CD4-positive, alpha-beta T cell treated with Interleukin-12 subunit alpha and Interleukin-12 subunit beta, for 1 hour (primary cell): ENCODE measurements around the gene SPOCK2.
"Not testable (repeated sequence)": the region's sequence is repeated elsewhere in the genome, so short reads cannot be mapped to it uniquely, and the experiment has no call there.

Source experiments
- DNase-seq: peaks from one replicate; pipeline ENCODE4 v3.0.0-alpha.2; 2020

Gene SPOCK2

GRCh38 chr10:72050873-72051272 is 37.5 kb downstream of the SPOCK2 start:
- no peak for DNase-seq

GRCh38 chr10:72049969-72050781 is 38.2 kb downstream of the SPOCK2 start:
- DNase-seq = no peak

DNA sequence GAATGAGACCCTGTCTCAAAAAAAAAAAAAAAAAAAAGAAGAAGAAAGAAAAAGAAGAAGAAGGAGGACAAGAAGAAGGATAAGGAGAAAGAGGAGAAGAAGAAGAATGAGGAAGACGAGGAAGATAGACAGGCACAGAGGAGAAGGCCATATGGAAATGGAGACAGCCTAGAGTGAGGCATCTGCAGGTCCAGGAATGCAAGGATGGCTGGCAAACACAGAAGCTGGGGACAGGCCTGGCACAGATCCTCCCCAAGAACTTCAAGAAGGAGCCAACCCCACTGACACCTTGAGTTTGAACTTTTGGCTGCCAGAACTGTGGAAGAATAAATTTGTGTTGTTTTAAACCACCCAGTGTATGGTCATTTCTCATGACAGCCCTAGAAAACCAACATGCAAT is 38.9 kb downstream of the SPOCK2 start:
- DNase-seq = no peak

DNA sequence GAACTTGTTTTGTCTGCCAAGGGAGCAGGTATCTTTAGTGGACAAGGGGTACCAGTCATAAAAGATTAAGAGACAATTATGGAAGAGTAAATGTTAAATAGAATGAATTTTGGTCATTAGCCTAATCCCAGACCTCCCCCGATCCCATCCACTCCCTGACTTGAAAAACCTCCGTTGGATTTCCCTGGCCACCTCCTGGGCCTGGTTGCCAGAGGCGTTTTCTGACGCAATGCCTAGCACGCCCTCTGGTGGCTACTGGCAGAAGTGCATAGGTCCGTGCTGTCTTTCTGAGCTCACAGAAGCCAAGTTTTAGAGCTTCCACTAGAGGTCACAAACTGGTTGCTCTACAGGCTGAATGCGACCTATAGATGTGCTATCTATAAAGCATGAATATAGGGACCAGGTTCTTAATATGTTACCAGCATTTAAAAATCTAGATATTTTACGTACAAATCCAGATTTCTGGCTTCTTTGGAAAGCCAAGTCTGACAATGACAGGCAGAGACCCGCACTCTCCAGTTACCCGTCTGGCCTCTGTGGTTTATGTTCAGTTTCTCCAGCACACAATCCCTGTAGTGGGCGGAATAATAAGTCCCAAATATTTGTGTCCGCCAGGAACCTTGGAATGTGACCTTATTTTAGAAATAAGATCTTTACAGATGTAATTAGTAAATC is 39.8 kb downstream of the SPOCK2 start:
- DNase-seq = peak; percentile 90

GRCh38 chr10:72045586-72045985 is 42.8 kb downstream of the SPOCK2 start:
- DNase-seq = no peak

DNA sequence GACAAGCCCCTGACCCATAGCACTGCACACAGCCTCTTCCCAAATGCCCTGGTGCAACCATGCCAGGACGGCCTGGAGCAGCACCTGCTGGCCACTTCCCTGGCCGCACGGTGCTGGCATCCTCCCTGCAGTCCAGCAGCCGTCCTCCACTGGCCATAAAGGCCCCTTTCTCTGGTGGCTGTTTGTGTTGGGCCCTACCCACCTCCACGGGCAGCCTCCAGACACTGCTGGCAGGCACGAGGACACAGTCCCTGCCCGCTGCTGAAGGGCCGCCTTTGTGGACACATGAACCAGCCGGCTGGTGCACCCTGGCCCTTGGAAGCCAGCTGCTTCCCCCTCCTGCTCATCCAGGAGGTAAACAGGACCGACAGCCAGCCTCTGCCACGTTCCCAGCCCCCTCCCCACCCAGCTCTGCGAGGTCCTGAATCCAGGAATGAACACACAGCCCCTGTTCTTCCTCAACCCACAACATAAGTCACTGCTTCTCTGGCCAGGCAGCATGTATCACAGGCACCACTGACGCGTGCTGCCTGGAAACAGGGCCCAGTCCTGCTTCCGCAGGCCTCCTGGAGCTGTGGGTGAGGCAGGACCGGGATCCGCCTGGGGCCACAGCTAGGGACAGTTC is 43.8 kb downstream of the SPOCK2 start:
- DNase-seq = no peak

- DNase-seq = no peak
Observed at GRCh38 chr10:72043016-72043834, 45.1 kb downstream of the SPOCK2 start.

DNA sequence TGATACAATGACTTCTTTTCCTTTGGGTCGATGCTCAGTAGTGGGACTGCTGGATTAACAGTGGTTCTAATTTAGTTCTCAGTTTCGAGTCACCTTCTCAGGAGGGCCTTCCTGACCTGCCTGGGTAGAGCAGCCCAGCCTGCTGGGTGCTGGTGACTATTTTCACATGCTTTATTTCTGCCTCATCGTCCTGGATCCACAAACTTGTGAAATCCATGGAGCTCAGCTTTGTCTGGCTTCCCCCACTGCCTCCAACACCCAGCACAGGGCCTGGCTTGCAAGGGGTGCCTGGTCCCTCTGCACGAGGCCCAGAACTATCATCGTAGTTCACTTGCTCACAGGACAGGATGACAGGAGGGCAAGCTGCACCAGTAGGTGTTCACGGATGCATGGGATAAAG is 46.9 kb downstream of the SPOCK2 start:
- DNase-seq = no peak

DNA sequence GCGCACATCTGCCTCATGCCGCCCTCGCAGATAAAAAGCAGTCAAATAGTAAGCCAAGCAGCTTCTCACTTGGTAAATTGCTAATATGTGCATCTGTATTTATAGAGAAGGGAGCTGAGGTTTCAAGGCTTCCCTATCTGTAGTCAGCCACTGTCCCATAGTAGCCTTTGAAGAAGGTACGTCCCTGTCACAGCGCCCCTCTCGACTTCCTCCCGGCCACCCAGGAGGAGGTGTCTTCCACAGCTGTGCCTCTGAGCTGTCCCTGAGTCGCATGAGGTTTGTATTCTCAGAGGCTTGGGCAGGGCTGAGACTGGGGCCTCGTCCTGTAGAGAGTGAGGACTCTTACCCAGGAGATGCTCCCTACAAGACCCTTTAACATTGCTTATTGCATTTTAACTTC is 49.0 kb downstream of the SPOCK2 start:
- DNase-seq = no peak

DNA sequence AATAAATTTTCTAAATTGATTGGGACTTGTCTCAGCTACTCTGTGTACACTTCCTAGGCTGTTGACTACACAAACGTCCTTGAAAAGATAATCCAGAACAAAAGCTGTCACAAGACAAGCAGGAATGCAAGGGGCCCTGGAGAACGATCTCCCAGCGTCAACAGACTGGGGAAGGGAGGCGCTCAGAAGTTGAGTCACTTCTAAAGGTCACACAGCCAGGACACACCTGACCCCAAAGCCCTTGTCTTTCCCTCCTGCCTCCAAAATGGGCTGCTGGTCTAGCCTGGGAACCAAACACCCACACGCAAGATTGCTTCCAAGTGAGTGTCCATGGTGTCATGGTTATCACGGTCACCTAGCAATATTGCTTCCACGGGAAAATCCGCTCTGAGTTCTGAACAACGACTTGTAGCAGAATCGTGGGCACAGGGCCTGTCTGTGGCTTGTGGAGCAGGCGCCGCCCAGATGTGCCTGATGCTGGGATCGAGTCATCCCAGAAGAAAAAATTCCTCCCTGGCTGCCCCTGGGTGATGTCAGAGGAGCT is 49.8 kb downstream of the SPOCK2 start:
- no peak for DNase-seq

- DNase-seq = no peak
Observed at GRCh38 chr10:72037811-72038210, 50.5 kb downstream of the SPOCK2 start.

GRCh38 chr10:72037266-72037665 is 51.1 kb downstream of the SPOCK2 start:
- DNase-seq = no peak

DNA sequence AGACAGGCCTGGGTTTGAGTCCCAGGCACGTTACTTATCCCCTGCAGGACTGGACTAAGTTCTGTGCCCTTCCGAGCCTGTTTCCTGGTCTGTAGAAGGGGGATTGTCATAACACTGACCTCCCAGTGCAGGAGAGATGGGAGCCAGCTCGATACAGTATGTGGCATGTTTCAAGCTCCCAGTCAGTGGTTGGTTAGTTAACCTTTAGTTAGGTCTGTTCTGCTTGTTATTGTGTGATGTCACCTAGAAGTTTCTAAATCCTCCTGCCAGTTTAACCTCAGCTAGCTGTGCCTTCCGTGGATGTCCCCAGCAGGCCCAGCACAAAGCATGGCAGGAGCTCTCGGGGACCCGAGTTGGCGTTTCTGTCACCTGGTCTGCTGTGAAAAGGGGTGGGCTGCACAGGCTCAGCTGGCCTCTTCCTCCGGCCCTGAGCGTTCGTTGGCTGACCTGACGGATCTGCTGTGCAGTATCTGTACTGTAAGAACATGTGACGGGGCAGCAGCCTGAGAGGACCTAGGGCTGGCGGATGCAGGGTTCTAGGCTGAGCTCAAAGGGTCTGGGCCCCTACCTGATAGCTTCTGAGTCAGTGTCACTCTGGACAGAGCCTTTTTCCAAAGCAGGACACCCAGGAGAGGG is 53.0 kb downstream of the SPOCK2 start:
- no peak for DNase-seq

DNA sequence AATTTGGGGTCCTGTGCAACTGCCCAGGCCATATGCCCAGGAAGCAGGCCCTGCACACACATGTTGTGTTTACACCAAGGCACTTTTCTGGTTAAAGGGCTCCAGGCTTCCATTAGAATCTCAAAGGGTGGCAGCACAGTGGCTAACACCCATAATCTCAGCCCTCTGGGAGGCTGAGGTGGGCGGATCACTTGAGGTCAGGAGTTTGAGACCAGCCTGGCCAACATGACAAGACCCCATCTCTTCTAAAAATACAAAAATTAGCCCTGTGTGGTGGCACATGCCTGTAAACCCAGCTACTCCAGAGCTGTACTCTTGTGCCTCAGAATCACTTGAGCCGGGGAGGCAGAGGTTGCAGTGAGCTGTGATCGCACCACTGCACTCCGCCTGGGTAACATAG is 53.6 kb downstream of the SPOCK2 start:
- no peak for DNase-seq

DNA sequence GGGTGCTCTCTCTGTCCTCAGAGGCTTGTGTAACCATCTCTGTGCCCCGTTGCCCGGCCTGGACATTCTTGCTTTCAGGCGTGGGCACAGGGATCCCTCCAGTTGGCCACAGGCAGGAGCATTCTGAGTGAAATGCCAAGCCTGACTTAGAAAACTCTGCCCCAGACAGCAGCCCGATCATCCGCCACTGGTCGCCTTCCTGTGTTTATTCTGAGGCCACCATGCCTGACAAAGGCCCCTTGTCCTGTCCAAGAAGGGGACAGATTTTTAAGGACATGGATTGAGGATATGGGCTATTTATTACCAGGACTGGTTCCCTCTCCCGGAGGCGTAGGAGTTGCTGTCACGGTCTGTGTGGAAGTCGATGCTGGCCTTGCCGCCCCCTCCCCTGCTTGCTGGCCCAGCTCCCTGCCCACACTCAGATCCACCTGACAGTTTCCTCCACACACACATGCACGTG is 54.3 kb downstream of the SPOCK2 start:
- no peak for DNase-seq

DNA sequence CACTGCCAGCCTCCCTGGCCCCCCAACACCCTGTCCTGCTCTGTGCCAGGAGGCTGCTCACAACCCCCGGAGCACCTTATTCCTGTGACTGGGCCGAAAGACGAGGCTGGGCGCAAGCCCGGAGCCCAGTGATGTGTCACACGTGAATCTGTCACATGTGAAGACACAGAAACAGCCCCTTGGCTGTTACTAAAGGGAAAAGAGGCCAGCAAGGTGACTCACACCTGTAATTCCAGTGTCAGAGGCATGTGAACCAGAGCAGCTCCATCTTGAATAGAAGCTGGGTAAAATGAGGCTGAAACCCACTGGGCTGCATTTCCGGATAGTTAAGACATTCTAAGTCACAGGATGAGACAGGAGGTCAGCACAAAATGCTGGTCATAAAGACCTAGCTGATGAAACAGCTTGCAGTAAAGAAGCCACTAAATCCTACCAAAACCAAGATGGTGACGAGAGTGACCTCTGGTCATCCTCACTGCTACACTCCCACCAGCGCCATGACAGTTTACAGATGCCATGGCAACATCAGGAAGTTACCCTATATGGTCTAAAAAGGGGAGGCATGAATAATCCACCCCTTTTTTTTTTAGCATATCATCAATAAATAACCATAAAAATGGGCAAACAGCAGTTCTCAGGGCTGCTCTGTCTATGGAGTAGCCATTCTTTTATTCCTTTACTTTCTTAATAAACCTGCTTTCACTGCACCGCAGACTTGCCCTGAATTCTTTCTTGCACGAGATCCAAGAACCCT is 55.8 kb downstream of the SPOCK2 start:
- not testable (repeated sequence) for DNase-seq

GRCh38 chr10:72031706-72032105 is 56.6 kb downstream of the SPOCK2 start:
- DNase-seq = no peak

DNA sequence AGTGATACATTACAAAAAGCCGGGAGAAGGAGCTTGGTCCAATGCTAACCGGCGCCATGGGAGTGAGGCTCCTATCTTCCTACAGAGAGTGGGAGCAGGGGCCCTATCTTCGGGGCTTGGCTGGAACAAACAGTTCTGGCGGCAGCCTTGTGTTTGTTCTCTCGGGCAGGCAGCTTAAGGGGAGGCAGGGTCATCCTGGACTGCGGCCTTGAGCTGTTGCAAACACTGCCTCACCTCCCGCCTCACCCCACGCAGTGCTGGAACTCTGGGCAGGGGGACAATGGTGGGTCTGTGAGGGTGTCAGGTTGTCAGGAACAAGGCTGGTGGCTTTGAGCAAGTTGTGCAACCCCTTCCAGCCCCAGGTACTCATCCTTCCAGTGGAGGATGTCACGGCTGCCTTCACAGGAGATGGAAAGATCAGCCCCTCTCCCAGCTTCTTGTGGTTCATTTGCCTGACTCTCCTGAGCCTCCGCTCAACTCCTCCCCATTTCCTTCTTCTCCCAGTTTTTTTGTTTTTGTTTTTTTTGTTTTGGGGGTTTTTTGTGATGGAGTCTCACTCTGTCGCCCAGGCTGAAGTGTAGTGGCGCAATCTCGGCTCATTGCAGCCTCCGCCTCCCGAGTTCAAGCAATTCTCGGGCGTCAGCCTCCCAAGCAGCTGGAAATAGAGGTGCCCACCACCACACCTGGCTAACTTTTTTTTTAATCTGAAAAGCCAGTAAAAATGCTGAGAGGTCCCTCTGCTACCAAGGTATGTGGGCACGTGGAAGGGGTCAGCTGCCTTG is 57.4 kb downstream of the SPOCK2 start:
- DNase-seq = no peak

DNA sequence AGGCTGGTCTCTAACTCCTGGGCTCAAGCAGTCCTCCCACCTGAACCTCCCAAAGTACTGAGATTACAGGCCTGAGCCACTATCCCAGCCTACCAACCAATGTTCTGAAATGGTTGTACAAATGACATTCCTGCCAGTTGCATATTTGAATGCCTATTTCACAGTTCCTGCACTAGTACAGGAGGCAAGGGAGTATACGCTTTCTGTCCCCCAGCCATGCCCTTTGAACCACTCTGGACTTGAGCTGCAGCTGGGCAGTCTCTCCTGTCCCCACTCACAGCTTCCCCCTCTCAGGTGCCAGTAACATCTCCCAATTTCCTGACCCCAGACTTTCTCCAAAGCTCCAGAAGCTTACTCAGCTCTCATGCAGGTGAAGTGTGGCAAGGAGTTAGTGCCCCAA is 58.9 kb downstream of the SPOCK2 start:
- DNase-seq = no peak

DNA sequence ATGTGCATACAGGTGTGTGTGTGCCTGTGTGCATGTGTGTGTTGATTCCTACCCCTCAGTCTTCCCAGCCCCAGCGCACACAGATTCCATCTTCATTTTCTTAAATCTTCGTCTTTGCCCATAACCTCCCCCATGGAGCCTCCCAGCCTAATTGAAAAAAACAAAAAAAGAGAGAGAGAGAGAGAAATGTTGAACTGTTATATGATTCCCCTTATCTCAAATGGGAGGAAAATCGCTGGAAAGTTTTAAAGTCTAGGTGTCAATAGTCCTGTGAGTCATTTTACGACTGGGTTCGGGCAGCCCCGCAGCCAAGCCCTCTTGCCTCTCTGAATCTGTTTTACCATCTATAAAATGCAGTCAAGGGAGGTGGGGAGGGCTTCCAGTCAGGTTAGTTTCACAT is 60.9 kb downstream of the SPOCK2 start:
- DNase-seq = no peak
